Caco-2 (cell line): ENCODE results near the gene ITPRIP. TPM values are rescaled to one million over a fixed set of nuclear protein-coding genes. Genes with fewer than 3 reads are reported as not detected.

Experiments used
- BruUV-seq: library from RNA; stranded (reverse); fragments of 400-500 nt; replicated peaks from 2 replicates; lab custom pipeline; 2021; lab: Mats Ljungman, UMichigan
- CTCF ChIA-PET: fragments of 300-600 bp; sonication (Branson Sonifier 250); formaldehyde crosslinking; loops from one replicate; lab custom pipeline; 2022; ENCODE audit warnings: antibody characterized with exemption; lab: Charles Lee
- POLR2A ChIA-PET: fragments of 300-600 bp; sonication (Branson Sonifier 250); formaldehyde crosslinking; loops from one replicate; lab custom pipeline; 2022; ENCODE audit warnings: antibody characterized with exemption; lab: Charles Lee
- DNase-seq, 2 experiments: peaks; one replicate each; pipeline versions ENCODE4 v3.0.0 to v3.0.0-alpha.2; 2020 to 2022
- H3K27me3 ChIP-seq: replicated peaks from 2 replicates; pipeline ENCODE4 v1.6.0; 2011; ENCODE audit warnings: low read length; ENCODE audit not compliant: control insufficient read depth, insufficient read depth
- H3K36me3 ChIP-seq: 2 replicates; pipeline ENCODE4 v1.5.1; 2011; ENCODE audit warnings: low read length; ENCODE audit not compliant: control insufficient read depth, insufficient read depth
- H3K4me1 ChIP-seq: fragments of 250-450 bp; sonication (Bioruptor Pico); 2 replicates; pipeline ENCODE4 v1.5.1; 2020; ENCODE audit warnings: mild to moderate bottlenecking
- H3K4me3 ChIP-seq: 2 replicates; pipeline ENCODE4 v1.5.1; 2011; ENCODE audit warnings: low read depth, mild to moderate bottlenecking, control low read depth, low read length
- H3K9me3 ChIP-seq: fragments of 250-450 bp; sonication (Bioruptor Pico); 2 replicates; pipeline ENCODE4 v1.5.1; 2020; ENCODE audit warnings: mild to moderate bottlenecking, moderate library complexity
- H3K27ac Mint-ChIP-seq: one replicate; pipeline ENCODE4 v1.8.0; 2022; ENCODE audit warnings: mixed read lengths; ENCODE audit not compliant: unreplicated experiment
- H3K27me3 Mint-ChIP-seq: one replicate; pipeline ENCODE4 v1.8.0; 2022; ENCODE audit warnings: mixed read lengths; ENCODE audit not compliant: insufficient read depth, unreplicated experiment
- H3K36me3 Mint-ChIP-seq: one replicate; pipeline ENCODE4 v1.8.0; 2022; ENCODE audit warnings: mild to moderate bottlenecking, mixed read lengths; ENCODE audit not compliant: insufficient read depth, unreplicated experiment
- H3K4me1 Mint-ChIP-seq: one replicate; pipeline ENCODE4 v1.8.0; 2022; ENCODE audit warnings: low read depth, mixed read lengths; ENCODE audit not compliant: unreplicated experiment
- H3K4me3 Mint-ChIP-seq: one replicate; pipeline ENCODE4 v1.8.0; 2022; ENCODE audit warnings: mild to moderate bottlenecking, moderate library complexity, mixed read lengths; ENCODE audit not compliant: unreplicated experiment
- H3K9me3 Mint-ChIP-seq: one replicate; pipeline ENCODE4 v1.8.0; 2022; ENCODE audit warnings: mixed read lengths; ENCODE audit not compliant: unreplicated experiment
- CTCF ChIP-seq, 2 experiments: fragments of 200-600 bp in 1 of 2; IDR thresholded peaks; 1 replicate in 1 of 2; 2 replicates in 1 of 2; pipeline versions ENCODE4 v1.5.1 to v1.8.0; 2011 to 2022; ENCODE audit warnings: antibody characterized with exemption in 1 of 2, control low read depth in 1 of 2, inconsistent platforms in 1 of 2, low read depth in 1 of 2, low read length in 1 of 2, mild to moderate bottlenecking in 1 of 2, moderate library complexity in 1 of 2; ENCODE audit not compliant: insufficient read depth in 1 of 2, severe bottlenecking in 1 of 2, unreplicated experiment in 1 of 2
- intact Hi-C: fragments of 100-400 bp; cut with micrococcal nuclease; formaldehyde crosslinking; loops from one replicate; pipeline ENCODE4 v1.10.0; 2022; ENCODE audit not compliant: unreplicated experiment
- total RNA-seq: library from RNA; stranded (reverse); gene quantifications from 2 replicates; pipeline ENCODE4 v1.2.3, GENCODE V29; 2022

ITPRIP gene
- total RNA-seq, 1 experiment from 2014 or later = 3.1 TPM

- no peak for DNase-seq
- Mint-ChIP-seq H3K9me3 (no peaks in the 10 kb centered on the region), H3K4me1 (peaks cover 8% of the 10 kb centered on the region), H3K4me3 (no peak overlapping the region), H3K36me3 (no peaks in the 10 kb centered on the region), H3K27me3 (no peaks in the 10 kb centered on the region), H3K27ac (no peak overlapping the region)
- H3K4me3 ChIP-seq = no peak overlapping the region
- ChIA-PET CTCF (no interaction called here), POLR2A (no interaction called here)
- intact Hi-C loops = no loop called here
- H3K9me3 ChIP-seq = no peaks in the 10 kb centered on the region
- no peaks in the 10 kb centered on the region for H3K36me3 ChIP-seq
- no peak for TF ChIP-seq CTCF (IDR thresholded peaks at IDR 0.05; ENCODE audit: insufficient read depth in 1 of 2, low read depth in 1 of 2, low read length in 1 of 2, severe bottlenecking in 1 of 2, unreplicated experiment in 1 of 2)
- H3K27me3 ChIP-seq = no peaks in the 10 kb centered on the region
- no TSS peak for BruUV-seq
- no peaks in the 10 kb centered on the region for H3K4me1 ChIP-seq
These were observed 28.0 kb downstream of the ITPRIP start for GRCh38 chr10:104309980-104310978.

- intact Hi-C loops = no loop called here
- DNase-seq = no peak
- ChIA-PET CTCF (interaction anchor here (2.0 kb wide), 1 partner anchor 17 kb away, joined by 4 read pairs; no protein-coding TSS in a partner anchor), POLR2A (no interaction called here)
- BruUV-seq = no TSS peak
- Mint-ChIP-seq H3K9me3 (peaks cover 3% of the 10 kb centered on the region), H3K4me3 (no peak overlapping the region), H3K27ac (no peak overlapping the region), H3K4me1 (peaks cover 8% of the 10 kb centered on the region), H3K36me3 (no peaks in the 10 kb centered on the region), H3K27me3 (no peaks in the 10 kb centered on the region)
- H3K27me3 ChIP-seq = no peaks in the 10 kb centered on the region
- H3K4me3 ChIP-seq = no peak overlapping the region
- H3K36me3 ChIP-seq = no peaks in the 10 kb centered on the region
- H3K9me3 ChIP-seq = no peaks in the 10 kb centered on the region
- H3K4me1 ChIP-seq = no peaks in the 10 kb centered on the region
- TF ChIP-seq CTCF (IDR thresholded peaks at IDR 0.05; ENCODE audit: insufficient read depth in 1 of 2, low read depth in 1 of 2, low read length in 1 of 2, severe bottlenecking in 1 of 2, unreplicated experiment in 1 of 2) = no peak
These were observed 29.8 kb downstream of the ITPRIP start for GRCh38 chr10:104308439-104308903.

- Mint-ChIP-seq H3K27ac (no peak overlapping the region), H3K4me1 (peaks cover 8% of the 10 kb centered on the region), H3K9me3 (peaks cover 9% of the 10 kb centered on the region), H3K36me3 (no peaks in the 10 kb centered on the region), H3K4me3 (no peak overlapping the region), H3K27me3 (no peaks in the 10 kb centered on the region)
- H3K27me3 ChIP-seq = no peaks in the 10 kb centered on the region
- no peaks in the 10 kb centered on the region for H3K9me3 ChIP-seq
- H3K4me3 ChIP-seq = no peak overlapping the region
- TF ChIP-seq CTCF (IDR thresholded peaks at IDR 0.05; ENCODE audit: insufficient read depth in 1 of 2, low read depth in 1 of 2, low read length in 1 of 2, severe bottlenecking in 1 of 2, unreplicated experiment in 1 of 2) = no peak
- H3K36me3 ChIP-seq = no peaks in the 10 kb centered on the region
- no peaks in the 10 kb centered on the region for H3K4me1 ChIP-seq
- intact Hi-C loops = no loop called here
- no peak for DNase-seq
- ChIA-PET POLR2A (no interaction called here), CTCF (interaction anchor here (1.4 to 2.0 kb wide), 2 partner anchors 16 to 46 kb away, joined by 4 to 5 read pairs; partner anchors contain the start of gene CFAP58)
- BruUV-seq = no TSS peak
These were observed 30.5 kb downstream of the ITPRIP start for GRCh38 chr10:104307576-104308438.
